ENCODE data around the gene ENOX2.

Gene ENOX2

DNA sequence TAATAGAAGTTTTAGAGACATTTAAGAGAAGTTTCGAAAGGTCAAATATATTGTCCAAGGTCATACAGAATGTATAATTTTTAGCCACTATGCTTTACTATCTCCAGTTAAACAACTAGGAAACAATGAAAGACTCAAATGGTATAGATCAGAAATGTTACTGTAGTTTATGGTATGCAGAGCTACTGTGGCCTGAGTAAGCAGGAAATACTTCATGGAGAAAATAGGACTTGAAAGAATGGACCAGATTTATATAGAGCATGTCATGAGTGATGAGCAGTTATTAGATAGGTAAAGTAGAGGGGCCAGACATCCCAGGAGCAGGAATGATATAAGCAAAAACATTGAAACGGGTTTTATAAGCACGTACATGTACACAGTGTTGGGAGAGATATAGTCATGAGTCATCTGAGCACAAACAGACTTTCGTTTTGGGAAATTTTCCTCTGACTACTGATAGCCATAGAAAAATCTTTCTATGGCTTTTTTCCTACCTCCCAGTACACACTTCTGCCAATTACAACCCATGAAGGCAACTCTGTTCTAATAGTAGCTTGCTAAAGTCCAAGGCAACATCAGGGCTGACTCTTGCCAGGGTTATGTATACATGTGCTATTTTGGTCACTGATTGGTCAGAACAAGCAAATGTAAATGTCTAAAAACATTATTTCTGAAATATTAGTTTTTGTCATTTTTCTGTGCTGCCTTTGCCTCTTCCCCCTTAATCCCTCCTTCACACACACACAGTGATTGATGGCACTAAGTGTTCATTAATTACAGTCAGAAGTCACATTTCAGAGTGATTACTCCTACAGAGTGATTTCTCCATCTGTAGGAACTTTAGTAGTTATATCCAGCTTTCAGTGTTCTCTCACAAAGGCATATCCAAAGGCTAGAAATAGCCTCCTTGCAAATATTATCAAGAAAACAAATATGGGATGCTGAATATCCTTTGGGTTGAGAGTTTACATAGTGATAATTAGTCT lies 198.7 kb downstream of the ENOX2 start:
- no peak for DNase-seq

DNA sequence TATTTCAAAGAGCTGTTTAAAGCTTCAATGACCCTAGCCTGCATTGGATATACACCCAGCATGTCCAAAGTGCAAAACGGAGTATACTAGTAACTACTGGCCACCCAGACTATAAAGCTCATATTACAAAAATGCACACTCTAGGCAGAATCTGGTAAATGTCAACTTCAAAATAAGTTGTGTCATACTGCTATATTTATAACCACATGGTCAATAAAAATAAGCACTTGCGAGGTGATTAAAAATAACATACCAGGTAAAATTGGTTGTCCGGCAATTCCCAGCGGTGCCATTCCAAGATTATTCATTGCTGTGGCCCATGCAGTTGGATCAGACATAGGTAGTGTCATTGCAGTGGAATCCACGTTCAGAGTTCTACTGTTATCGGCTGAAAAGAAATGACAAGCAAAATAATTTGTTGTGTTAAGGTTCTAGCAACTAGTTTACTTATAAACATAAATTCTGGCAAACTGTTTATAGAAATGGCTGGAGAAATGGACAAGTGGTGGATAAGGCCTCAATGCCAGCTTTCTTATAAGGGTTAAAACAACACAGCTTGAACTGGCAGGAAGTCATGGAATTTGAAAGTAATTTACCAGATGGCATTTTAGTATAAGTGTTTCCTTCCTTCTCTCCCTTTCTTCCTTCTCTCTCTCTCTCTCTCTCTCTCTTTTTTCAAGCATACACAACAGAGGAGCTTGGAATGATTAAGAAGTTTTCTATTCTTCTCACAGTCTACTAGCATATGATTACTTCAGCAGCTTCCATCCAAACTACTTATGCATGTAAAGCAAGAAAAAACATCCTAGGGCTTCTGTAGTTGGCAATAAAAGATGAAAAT lies 199.9 kb downstream of the ENOX2 start:
- DNase-seq = no peak

DNA sequence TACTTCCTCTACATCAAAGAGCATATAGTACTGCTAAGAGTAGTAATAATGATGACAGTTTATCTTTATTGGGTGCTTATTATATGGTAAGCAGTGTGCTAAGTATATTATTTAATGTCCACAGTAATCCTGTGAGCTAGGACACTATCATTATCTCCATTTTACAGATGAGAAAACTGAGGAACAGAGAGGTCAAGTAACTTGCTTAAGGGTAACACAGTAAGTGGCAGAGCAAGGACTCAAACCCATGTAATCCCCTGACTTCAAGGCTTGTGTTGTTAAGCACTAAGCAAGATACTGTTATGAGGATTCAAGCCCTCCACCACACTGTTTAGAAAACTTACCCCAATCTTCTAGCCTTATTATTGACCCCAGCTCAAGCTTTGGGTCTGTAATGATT lies 202.4 kb downstream of the ENOX2 start:
- DNase-seq = no peak

DNA sequence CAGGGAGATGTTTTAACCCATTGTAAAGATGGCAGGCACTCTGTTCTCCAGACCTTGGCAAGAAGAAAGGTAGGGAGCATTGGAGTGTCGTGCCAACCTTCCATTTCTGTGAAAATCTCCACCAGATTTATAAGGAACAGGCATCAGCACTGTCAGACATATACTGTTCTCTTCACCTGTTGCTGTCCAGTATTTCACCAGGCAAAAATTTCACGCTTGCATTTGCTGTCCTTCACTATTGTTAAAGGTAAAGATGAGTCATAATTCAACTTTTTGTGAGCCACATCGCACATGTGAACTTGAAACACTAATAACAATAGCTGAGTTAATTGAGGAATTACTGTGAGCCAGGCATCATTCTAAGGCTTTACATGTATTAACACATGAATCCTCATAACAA lies 203.4 kb downstream of the ENOX2 start:
- DNase-seq = no peak

DNA sequence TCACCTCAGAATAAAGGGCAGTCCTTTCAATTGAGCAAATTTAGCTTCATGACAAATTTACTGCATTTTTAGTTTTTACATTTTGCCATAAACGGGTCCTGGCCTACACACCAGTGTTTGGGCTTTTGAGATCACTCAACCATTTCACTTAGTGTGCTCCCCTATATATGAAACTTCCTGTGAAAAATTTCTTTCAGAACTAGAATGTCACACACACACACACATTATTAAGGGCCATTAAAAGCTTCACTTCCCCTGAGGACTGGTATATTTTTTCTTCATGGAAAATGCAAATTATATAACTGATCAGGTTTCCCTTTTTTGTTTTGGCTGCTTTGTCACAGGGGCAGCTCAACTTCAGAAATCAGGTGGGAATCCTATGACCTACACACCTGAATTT lies 206.5 kb downstream of the ENOX2 start:
- DNase-seq = no peak

DNA sequence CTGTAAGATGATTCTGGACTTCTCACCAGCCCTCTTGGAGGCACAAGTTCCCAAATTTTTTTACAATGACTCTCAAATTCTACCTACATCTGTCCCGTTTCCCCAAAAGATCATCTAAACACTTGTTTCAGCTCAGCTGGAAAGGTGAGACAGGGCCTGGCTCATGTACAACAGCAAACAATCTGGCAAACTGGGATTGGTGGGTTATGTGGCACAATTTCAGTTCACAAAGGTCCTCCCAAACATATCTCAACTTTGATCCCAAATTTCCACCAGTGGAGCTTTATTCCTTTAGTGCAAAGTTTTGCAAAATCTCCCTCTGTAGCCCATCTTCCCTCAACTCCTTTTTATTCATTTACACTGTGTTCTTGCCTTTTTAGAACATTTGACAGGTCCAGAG lies 207.1 kb downstream of the ENOX2 start:
- no peak for DNase-seq

DNA sequence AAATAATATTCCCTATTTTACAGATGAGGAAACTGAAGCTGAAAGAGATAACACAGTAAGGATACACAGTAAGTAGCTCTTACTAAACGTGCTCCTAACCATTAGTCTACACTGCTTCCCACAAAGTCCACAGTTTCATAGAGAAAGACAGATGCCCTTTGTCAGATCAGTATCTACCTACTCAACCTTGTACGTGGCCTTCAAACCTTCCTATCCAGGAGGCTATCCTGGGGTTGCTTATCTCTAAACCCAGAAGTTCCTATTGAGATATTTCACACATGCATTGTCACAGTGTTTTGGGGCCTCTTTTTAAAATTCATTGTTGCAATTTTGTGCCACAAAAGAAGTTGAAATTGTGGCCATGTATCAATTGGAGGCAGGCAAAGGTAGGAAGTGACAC lies 208.0 kb downstream of the ENOX2 start:
- no peak for DNase-seq

DNA sequence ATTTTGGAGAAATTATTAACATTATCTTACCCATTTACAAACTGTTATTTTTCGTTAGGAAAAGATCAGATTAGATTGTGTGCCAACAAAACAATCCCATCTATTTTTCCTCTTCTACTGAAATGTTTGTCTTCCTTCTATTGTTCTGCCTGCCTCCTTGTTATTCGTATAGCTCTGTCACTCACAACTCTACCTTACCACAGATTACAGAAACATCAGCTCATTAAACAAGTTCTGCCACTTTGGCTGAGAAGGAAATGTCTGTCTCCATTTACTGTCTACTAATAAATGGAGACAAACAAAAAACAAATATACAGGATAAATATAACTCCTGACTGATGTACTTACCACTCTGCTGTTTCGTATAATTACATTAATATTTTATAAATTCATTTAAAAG lies 211.4 kb downstream of the ENOX2 start:
- no peak for DNase-seq

DNA sequence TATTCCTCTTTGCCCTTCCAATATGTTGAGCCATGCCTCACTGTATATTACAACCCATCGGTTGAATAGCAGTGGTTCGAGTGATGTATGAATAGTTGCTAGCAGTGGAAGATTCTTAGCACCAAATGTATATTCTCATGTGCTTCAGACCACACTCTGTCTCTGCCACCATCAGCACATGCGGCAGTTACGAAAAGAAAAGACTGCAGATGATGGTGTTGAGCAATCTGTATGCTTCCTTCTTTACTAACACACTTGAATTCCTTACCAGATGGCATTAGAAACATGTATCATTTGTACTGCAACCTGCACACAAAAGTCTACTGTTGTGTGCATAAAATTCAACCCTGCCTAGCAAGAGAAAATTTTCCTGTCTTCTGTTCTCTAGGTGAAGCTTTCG lies 214.6 kb downstream of the ENOX2 start:
- no peak for DNase-seq

DNA sequence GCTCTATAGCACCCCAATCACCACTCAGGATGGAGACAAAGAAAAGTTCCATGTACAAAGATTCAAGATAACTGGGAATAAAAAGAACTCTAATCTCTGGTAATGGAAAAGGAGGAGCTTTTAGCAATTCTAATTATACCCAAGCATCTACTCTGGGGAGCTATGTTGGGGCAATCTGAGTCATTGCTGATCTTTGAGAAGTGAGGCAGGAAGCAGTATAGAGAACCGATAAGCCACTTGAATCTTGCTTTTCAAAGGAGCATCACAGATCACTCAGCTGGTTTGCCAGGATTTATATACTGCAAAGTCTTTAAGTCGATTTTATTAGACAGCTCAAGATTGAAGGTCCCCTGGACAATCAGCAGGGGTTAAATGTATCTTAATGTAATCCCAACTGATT lies 220.0 kb downstream of the ENOX2 start:
- DNase-seq = no peak

DNA sequence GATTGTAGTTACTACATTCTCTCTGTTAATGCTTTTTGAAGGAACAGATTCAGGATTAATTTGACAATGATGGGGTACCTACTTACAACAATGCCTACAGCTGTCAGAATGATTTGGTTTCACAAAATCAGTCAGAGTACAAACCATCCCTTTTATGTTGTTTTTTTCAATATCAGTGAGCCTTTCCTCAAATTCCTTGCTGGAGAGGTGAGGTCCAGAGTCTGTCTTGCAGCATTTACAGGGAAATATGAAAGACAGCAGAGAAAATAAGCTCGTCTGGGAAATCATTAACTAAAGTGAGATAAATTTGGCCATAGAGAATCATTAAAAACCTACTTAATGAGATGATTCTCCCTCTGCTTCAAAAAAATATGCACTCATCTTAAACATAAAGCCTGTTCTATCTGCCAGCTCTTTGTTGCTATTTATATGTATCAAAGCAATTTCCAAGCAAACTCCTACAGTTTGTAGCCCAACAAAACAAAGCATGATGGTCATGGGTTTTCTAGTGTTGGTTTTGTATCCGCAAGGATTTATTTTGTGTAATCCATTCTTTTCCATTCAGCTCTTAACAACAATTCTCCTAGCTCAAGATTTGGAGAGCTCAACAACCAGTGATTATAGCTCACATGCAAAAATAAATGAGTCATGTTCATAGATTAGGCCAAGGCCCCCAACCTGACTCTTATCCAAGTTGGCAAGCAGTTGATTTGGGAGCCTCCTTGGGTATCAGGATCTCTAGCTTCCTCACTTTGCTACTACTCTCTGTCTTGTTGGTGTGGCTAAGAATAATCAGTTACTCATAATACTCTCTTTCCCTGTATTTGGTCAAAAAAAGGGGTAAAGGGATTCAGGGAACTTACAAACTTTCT lies 222.6 kb downstream of the ENOX2 start:
- no peak for DNase-seq

DNA sequence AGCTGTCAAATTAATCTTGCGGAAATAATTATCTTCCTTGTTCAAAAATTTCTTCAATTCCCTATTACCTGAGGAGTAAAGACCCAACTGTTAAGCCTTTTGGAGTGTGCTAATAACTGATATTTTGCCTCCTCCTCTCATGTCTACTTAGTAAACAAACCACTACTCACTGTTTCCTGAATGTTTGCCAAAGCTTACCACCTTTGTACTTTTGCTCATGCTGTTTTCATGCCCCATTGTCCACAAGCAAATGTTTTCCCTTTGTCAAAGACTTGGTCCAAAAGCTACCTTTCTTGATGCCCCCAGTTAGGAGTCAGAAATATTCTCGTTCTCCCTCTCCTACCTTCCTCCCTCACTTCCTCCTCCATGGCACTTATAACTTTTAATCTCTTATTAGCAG lies 226.1 kb downstream of the ENOX2 start:
- no peak for DNase-seq

DNA sequence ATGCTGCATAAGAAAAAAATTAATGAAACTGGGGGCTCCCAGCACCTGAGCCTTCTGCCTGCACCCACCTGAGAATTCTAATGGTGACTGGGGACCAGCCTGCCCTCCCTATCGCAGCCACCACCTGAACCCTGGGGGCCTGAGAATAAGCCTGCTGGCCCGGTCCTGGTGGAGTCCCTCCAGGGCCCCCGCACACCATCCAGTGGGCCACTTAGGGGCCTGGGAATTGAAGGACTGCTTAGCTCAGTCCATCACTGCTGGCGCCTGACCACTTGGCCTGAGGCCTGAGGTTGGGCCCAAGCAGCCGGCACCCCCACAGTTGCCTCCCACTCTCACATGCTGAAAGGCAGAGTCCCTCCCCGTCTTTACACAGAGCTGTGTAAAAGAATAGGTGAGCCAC lies 230.8 kb downstream of the ENOX2 start:
- no peak for DNase-seq

DNA sequence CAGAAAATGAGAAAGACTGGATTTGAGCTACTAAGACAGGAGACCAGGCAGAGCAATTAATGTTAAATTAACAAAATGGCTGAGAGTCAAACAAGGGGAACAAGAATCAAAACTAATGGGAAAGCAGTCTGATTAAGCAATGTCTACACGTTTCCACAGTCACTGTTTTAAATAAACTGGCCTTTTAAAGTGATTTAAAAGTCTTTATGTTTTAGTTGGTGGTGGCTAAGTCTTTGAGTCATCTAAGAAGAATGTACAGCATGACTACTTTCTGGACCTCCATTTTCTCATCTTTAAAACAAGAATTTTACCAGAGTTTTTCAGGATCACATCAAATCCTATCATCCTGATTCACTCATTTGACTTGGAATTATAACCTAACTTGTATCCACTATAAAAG lies 233.8 kb downstream of the ENOX2 start:
- DNase-seq = no peak

DNA sequence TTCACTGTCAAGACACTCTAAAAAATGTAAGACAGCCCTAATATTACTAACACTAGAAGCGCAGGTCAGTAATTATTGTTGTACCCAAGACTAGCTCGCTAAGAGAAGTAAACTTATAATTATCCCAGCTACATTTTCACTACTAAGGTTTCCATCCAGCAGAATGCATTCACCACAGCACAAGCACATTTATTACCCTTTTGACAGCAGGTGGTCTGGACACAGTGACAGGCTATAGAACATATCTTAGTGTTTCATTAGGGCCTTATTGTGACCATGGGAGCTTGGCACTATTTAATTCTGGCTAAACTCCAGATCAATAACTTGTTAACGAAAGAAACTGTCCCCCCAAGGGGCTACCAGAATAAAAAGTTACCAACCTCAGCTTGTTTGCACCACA lies 237.7 kb downstream of the ENOX2 start:
- no peak for DNase-seq

DNA sequence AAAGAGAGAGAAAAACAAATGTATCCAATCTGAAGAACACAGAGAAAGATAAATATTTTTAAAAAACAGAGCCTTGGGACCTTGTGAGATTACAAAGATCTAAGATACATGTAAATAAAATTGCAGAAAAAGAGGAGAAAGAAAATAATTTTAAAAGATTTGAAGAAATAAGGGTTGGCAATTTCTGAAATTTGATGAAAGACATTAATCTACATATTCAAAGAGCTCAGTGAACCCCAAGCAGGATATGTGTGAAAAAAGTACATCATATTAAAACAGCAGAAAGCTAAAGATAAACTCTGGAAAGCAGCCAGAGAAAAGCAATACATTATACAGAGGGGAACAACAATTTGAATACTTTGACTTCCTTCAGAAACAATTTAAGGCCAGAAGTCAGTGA lies 244.7 kb downstream of the ENOX2 start:
- DNase-seq = no peak

DNA sequence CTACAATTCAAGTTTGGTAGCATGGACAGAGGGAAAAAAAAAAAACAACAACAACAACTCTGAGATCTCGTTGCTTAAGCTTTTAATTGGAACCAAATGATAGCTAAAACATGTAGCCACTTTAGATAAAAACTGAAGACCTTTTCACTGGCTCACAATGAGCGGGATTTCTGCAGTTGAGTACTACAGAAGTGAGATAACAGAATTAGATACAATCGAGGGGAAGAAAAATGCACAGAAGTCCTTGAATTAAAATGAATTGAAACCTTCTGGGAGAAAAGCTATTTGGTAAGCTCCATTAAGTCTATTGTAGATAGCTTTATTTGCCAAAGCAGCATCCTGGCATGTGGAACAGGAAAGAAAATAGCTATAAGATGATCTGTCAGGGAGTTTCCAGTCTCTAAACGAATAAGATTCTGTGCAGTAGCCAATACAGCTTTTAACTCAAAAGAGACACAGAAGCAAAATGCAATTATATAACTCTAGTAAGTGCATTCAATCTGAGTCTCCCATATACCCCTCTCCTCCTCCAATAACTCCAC lies 248.5 kb downstream of the ENOX2 start:
- DNase-seq = no peak

DNA sequence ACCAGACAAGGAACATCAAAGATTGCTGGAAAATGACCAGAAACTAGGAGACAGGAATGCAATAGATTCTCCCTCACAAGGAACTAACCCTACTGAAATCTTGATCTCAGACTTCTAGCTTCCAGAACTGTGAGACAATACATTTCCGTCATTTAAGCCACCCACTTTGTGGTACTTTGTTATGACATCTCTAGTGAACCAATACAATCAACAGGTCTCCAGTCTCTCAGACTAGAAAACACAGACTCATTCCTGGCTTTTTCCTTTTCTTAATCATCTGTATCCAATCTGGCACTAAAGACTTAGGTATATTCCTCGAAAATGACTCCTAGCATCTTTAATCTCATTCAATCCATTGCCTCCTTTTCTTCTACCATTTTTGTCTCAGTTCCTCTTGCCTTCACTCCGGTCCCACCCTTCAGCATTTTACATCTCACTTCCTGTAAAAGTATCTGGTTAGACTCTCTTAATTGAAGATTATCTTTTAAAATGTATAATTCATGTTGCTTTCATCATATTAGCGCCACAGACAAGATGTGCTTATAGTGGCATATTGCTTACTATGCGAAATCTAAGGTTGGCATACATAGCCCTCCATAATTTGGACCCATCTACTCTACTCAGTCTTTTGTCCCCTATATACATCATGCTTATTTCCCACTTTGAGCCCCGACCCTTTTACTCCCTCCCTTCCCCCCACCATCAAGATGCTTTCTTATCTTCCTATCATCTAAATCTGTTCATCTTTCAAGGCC lies 250.0 kb downstream of the ENOX2 start:
- no peak for DNase-seq

DNA sequence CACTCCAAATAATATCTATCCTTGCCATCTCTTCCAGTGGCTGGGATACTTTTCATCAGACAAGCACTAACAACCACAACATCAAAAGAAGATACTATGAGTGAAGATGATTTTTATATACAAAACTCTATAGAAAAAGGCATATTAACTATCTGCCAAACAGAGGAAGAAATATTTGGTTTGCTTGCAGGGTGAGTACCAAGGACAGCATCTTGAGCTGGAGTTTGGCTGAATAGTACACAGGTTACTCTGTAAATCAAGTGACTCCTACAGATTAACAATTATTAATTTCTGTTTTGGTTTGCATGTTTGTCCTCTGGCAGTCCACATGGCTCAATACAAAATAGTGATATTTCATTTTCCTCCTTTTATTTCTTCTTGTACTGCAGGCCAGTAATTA lies 253.3 kb downstream of the ENOX2 start:
- DNase-seq = no peak

DNA sequence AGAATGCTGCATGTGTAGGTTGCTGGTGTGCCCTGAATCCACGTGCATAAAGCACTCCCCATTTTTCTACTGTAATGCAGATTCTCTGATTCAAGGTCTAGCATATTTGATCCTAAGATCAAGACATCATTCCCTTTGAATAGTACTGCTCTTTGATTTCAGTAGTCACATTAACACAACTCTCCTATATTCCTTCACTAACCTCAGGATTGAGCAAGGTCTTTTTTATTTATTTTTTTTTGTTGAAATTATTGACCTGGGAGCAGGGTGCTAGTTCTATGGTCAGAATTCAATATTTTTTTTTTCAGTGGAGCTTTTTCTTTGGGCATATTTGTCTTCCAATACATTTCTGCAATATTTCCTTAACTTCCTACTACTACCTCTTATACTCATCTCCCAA lies 255.5 kb downstream of the ENOX2 start:
- no peak for DNase-seq
